Mesothelial cell of epicardium (in vitro differentiated cells): ENCODE measurements around the gene LRRC8C. TPM values are rescaled to one million over a fixed set of nuclear protein-coding genes. Genes with fewer than 3 reads are reported as not detected.

Experiments
- DNase-seq, 2 experiments: peaks; one replicate each; pipeline ENCODE4 v3.0.0; 2021; ENCODE audit warnings: low spot score in 2 of 2; ENCODE audit not compliant: unreplicated experiment in 2 of 2
- H3K27ac Mint-ChIP-seq: 2 replicates; pipeline ENCODE4 v1.8.0; 2021; ENCODE audit warnings: mixed read lengths
- H3K27me3 Mint-ChIP-seq: 2 replicates; pipeline ENCODE4 v1.8.0; 2021; ENCODE audit warnings: low read depth, mixed read lengths
- H3K36me3 Mint-ChIP-seq: 2 replicates; pipeline ENCODE4 v1.8.0; 2021; ENCODE audit warnings: mixed read lengths
- H3K4me1 Mint-ChIP-seq: 2 replicates; pipeline ENCODE4 v1.8.0; 2021; ENCODE audit warnings: mixed read lengths
- H3K4me3 Mint-ChIP-seq: 2 replicates; pipeline ENCODE4 v1.8.0; 2021; ENCODE audit warnings: mild to moderate bottlenecking, moderate library complexity, mixed read lengths
- H3K9me3 Mint-ChIP-seq: 2 replicates; pipeline ENCODE4 v1.8.0; 2021; ENCODE audit warnings: mixed read lengths
- total RNA-seq: library from RNA; stranded (reverse); gene quantifications from 3 replicates; pipeline ENCODE4 v1.2.1, GENCODE V29; 2021
- TF ChIP-seq, protein P1 (sequence below): fragments of 200-600 bp; sonication (generic); IDR thresholded peaks from one replicate; pipeline ENCODE4 v1.5.0; 2021; ENCODE audit warnings: antibody characterized with exemption; ENCODE audit not compliant: unreplicated experiment

Gene LRRC8C
- total RNA-seq, 1 donor from 2014 or later, result 1.3 TPM

DNA sequence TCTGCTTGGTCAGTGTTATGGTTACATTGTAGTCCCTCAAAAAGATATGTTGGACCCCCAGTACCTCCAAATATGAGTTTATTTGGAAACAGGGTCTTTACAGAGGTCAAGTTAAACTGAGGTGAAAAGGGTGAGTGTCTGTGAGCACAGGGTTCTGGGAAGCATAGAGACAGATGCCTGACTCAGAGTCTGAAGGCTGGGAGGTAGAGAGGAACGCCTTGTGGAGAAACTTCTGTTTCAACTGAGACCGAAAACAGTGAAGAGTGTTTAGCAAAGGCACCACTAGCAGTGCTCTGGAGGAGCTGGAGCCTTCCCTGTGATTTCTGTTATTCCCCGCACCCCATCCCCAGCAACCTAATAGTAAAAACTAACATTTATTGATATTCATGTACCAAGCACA, 122.7 kb downstream of the LRRC8C start:
- TF ChIP-seq, protein P1, sequence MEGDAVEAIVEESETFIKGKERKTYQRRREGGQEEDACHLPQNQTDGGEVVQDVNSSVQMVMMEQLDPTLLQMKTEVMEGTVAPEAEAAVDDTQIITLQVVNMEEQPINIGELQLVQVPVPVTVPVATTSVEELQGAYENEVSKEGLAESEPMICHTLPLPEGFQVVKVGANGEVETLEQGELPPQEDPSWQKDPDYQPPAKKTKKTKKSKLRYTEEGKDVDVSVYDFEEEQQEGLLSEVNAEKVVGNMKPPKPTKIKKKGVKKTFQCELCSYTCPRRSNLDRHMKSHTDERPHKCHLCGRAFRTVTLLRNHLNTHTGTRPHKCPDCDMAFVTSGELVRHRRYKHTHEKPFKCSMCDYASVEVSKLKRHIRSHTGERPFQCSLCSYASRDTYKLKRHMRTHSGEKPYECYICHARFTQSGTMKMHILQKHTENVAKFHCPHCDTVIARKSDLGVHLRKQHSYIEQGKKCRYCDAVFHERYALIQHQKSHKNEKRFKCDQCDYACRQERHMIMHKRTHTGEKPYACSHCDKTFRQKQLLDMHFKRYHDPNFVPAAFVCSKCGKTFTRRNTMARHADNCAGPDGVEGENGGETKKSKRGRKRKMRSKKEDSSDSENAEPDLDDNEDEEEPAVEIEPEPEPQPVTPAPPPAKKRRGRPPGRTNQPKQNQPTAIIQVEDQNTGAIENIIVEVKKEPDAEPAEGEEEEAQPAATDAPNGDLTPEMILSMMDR, result no peak
- no peaks in the 10 kb centered on the region for H3K9me3 Mint-ChIP-seq
- no peaks in the 10 kb centered on the region for H3K36me3 Mint-ChIP-seq
- H3K4me1 Mint-ChIP-seq, result peaks cover 12% of the 10 kb centered on the region
- H3K27me3 Mint-ChIP-seq, result peaks cover 5% of the 10 kb centered on the region
- no peak for DNase-seq
- no peak overlapping the region for H3K27ac Mint-ChIP-seq
- no peak overlapping the region for H3K4me3 Mint-ChIP-seq

DNA sequence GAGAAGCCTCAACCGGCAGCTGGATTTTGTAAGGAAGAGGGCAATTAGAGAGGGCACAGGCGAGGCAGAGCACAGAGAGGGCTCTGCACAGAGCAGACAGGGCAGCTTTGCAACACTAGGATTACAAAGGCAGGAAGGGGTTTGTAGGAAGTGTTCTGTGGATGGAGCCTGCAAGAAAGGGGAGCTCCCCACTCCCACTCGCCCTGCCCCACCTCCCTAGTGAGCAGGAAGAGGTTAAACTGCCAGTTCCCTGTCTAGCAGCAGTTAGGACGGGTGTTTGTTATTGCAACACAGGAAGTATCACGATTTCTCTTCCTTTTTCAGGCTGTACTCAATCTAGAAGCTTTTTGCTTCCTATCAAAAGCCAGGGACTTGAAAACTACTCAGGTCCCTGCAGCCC, 124.6 kb downstream of the LRRC8C start:
- Mint-ChIP-seq H3K27ac (no peak overlapping the region), H3K27me3 (peaks cover 23% of the 10 kb centered on the region), H3K4me1 (peaks cover 16% of the 10 kb centered on the region), H3K4me3 (no peak overlapping the region), H3K36me3 (no peaks in the 10 kb centered on the region), H3K9me3 (no peaks in the 10 kb centered on the region)
- TF ChIP-seq, protein P1, result no peak
- DNase-seq, result no peak

DNA sequence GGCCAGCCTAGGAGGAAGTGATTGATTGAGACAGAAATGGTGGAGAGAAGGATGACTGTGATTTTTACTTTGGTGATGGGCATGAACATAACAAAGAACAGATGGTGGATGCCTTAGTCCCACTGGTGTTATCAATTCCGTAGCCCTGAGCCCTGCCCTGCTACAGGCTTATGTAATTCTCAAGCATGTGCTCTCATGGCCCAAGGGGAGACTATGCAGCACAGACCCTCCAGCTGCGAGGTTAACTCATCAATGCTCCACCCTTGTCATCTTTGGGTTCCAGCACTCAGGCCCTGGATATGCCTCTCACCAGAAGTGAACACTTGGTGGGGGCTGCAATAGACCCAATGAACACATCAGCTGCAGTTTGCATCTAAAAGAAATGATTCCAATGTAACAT, 125.2 kb downstream of the LRRC8C start:
- no peak overlapping the region for H3K27ac Mint-ChIP-seq
- TF ChIP-seq, protein P1, result no peak
- H3K27me3 Mint-ChIP-seq, result peaks cover 29% of the 10 kb centered on the region
- no peaks in the 10 kb centered on the region for H3K36me3 Mint-ChIP-seq
- no peak overlapping the region for H3K4me3 Mint-ChIP-seq
- no peak for DNase-seq
- H3K4me1 Mint-ChIP-seq, result peaks cover 20% of the 10 kb centered on the region
- no peaks in the 10 kb centered on the region for H3K9me3 Mint-ChIP-seq

DNA sequence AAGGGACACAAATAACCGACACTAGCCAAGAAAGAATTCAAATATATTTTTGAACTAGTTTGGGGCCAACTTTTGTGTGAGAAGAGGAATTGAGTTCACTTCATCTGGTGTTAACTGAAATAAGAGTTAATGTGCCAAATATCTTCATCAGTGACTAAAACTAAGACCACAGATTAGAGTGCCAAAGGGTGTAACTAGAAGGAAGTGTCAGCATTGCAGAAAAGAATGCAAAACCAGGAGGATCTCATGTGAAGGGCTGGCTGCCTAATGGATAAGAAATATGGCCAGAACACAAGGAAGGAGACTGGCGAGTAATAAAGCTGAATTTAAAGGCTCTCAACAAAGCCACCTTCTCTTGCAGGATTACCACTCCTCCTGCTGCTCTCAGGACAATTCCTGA, 126.1 kb downstream of the LRRC8C start:
- H3K27ac Mint-ChIP-seq, result no peak overlapping the region
- DNase-seq, result no peak
- H3K36me3 Mint-ChIP-seq, result no peaks in the 10 kb centered on the region
- no peaks in the 10 kb centered on the region for H3K9me3 Mint-ChIP-seq
- no peak overlapping the region for H3K4me3 Mint-ChIP-seq
- peaks cover 38% of the 10 kb centered on the region for H3K27me3 Mint-ChIP-seq
- H3K4me1 Mint-ChIP-seq, result peaks cover 27% of the 10 kb centered on the region
- TF ChIP-seq, protein P1, result no peak

DNA sequence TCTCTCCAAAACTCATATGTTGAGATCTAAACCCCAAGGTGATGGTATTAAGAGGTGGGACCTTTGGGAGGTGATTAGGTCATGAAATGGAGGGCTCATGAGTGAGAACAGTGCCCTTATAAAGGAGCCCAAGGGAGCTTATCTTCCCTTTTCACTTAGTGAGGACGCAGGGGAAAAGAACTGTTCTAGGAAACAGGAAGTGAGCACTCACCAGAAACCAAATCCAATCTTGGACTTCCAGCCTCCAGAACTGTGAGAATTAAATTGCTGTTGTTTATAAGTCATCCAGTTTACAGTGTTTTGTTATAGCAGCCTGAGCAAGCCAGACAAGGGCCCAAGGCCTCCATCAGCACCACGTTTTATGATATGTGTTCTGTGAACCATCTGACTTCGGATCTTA, 127.6 kb downstream of the LRRC8C start:
- H3K4me1 Mint-ChIP-seq, result peaks cover 29% of the 10 kb centered on the region
- H3K4me3 Mint-ChIP-seq, result no peak overlapping the region
- no peak for DNase-seq
- peaks cover 48% of the 10 kb centered on the region for H3K27me3 Mint-ChIP-seq
- no peaks in the 10 kb centered on the region for H3K9me3 Mint-ChIP-seq
- H3K36me3 Mint-ChIP-seq, result no peaks in the 10 kb centered on the region
- TF ChIP-seq, protein P1, result no peak
- no peak overlapping the region for H3K27ac Mint-ChIP-seq

DNA sequence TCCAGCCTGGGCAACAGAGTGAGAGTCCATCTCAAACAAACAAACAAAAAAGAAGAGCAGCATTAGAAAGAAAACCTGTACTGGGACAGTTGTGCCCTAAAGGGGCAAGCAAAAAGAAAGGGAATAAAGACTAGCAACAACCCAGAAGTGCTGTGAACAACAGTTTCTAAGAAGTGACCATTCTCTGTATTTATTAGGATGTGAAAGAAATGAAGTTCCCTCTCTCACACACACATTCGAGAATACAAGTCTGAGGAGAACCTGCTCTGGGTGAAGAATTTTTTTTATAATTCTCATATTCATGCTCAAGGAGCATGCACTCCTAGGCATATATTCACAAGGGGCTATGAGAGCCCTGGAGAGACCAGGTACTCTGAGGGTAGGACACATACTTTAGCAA, 128.4 kb downstream of the LRRC8C start:
- Mint-ChIP-seq H3K36me3 (no peaks in the 10 kb centered on the region), H3K4me3 (no peak overlapping the region), H3K4me1 (peaks cover 29% of the 10 kb centered on the region), H3K27ac (no peak overlapping the region), H3K27me3 (peaks cover 55% of the 10 kb centered on the region), H3K9me3 (no peaks in the 10 kb centered on the region)
- TF ChIP-seq, protein P1, result no peak
- no peak for DNase-seq
